ENCODE data around the gene VWA5A. TPM values are rescaled to one million over a fixed set of nuclear protein-coding genes. Genes with fewer than 3 reads are reported as not detected.

Gene VWA5A
- total RNA-seq, 1 donor from 2014 or later, result 37.9 TPM

- H3K36me3 ChIP-seq, result no peaks in the 10 kb centered on the region
- H3K4me1 ChIP-seq, result no peaks in the 10 kb centered on the region
- no peaks in the 10 kb centered on the region for H3K27me3 ChIP-seq (ENCODE audit: low read depth)
- DNase-seq (no peak), ATAC-seq (no peak)
- no peak overlapping the region for H3K4me3 ChIP-seq
- TF ChIP-seq, protein P1, sequence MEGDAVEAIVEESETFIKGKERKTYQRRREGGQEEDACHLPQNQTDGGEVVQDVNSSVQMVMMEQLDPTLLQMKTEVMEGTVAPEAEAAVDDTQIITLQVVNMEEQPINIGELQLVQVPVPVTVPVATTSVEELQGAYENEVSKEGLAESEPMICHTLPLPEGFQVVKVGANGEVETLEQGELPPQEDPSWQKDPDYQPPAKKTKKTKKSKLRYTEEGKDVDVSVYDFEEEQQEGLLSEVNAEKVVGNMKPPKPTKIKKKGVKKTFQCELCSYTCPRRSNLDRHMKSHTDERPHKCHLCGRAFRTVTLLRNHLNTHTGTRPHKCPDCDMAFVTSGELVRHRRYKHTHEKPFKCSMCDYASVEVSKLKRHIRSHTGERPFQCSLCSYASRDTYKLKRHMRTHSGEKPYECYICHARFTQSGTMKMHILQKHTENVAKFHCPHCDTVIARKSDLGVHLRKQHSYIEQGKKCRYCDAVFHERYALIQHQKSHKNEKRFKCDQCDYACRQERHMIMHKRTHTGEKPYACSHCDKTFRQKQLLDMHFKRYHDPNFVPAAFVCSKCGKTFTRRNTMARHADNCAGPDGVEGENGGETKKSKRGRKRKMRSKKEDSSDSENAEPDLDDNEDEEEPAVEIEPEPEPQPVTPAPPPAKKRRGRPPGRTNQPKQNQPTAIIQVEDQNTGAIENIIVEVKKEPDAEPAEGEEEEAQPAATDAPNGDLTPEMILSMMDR (IDR thresholded peaks at IDR 0.05), result no peak
- intact Hi-C loops (cut with DNase I), result no loop called here
- H3K9me3 ChIP-seq, result no peaks in the 10 kb centered on the region
- H3K27ac ChIP-seq, result no peak overlapping the region
Observed at GRCh38 chr11:124152770-124153407, 37.6 kb downstream of the VWA5A start.

DNA sequence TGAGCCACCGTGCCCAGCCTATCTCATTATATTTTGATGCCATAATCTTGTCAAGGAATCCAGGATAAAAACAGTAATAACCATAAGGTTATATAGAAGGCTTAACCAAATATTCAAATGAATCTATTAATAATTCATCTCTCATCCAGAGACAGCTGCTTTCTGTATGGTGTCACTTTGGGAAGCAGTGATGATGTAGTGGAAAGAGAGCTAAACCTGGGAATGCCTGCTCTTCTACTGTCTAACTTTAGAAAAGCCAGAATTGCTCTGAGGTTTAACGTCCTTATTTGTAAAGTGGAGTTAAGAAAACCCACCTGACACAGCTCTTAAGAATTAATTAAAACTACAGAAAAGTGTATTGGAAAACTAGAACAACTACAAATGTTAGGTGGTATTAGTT lies 38.6 kb downstream of the VWA5A start:
- DNase-seq, result no peak
- TF ChIP-seq, protein P1 (IDR thresholded peaks at IDR 0.05), result no peak
- no peaks in the 10 kb centered on the region for H3K36me3 ChIP-seq
- H3K4me1 ChIP-seq, result no peaks in the 10 kb centered on the region
- intact Hi-C loops (cut with DNase I), result no loop called here
- H3K4me3 ChIP-seq, result no peak overlapping the region
- H3K9me3 ChIP-seq, result no peaks in the 10 kb centered on the region
- H3K27ac ChIP-seq, result no peak overlapping the region
- no peak for ATAC-seq
- no peaks in the 10 kb centered on the region for H3K27me3 ChIP-seq (ENCODE audit: low read depth)

DNA sequence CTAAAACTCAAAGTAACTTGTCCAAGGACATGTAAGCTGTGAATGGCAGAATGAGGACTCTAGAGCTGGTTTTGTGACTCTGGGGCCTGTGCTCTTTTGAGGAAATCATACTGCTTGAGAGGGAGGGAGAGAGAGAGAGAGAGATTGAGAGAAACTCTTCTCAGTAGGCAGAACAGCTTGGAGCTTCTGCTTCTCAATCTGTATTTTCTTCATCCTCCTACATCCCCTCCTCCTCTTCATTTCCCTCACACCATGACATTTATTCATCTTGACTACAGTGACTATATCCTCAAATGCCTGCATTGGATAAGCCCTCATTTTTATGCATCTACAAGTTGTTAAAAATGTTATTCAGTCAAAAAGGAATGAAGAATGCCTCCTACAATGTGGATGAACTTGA lies 44.2 kb downstream of the VWA5A start:
- TF ChIP-seq, protein P1 (IDR thresholded peaks at IDR 0.05), result no peak
- no peak for ATAC-seq
- DNase-seq, result no peak
- H3K4me1 ChIP-seq, result no peaks in the 10 kb centered on the region
- no peaks in the 10 kb centered on the region for H3K36me3 ChIP-seq
- intact Hi-C loops (cut with DNase I), result no loop called here
- H3K4me3 ChIP-seq, result no peak overlapping the region
- no peak overlapping the region for H3K27ac ChIP-seq
- H3K27me3 ChIP-seq (ENCODE audit: low read depth), result no peaks in the 10 kb centered on the region
- H3K9me3 ChIP-seq, result no peaks in the 10 kb centered on the region

- Histone ChIP-seq H3K4me1 (no peaks in the 10 kb centered on the region), H3K27me3 (ENCODE audit: low read depth) (no peaks in the 10 kb centered on the region), H3K36me3 (no peaks in the 10 kb centered on the region), H3K27ac (no peak overlapping the region), H3K4me3 (no peak overlapping the region), H3K9me3 (no peaks in the 10 kb centered on the region)
- TF ChIP-seq, protein P1 (IDR thresholded peaks at IDR 0.05), result no peak
- no peak for ATAC-seq
- intact Hi-C loops (cut with DNase I), result no loop called here
- DNase-seq, result no peak
Observed at GRCh38 chr11:124160986-124161385, 45.7 kb downstream of the VWA5A start.

- Histone ChIP-seq H3K27ac (no peak overlapping the region), H3K36me3 (no peaks in the 10 kb centered on the region), H3K27me3 (ENCODE audit: low read depth) (no peaks in the 10 kb centered on the region), H3K4me1 (no peaks in the 10 kb centered on the region), H3K4me3 (no peak overlapping the region), H3K9me3 (no peaks in the 10 kb centered on the region)
- TF ChIP-seq, protein P1 (IDR thresholded peaks at IDR 0.05), result no peak
- DNase-seq (no peak), ATAC-seq (no peak)
- intact Hi-C loops (cut with DNase I), result no loop called here
Observed at GRCh38 chr11:124167826-124168231, 52.6 kb downstream of the VWA5A start.
